Endometrial microvascular endothelial cells (primary cell): ENCODE measurements around the gene EXOC3L2. TPM values are rescaled to one million over a fixed set of nuclear protein-coding genes. Genes with fewer than 3 reads are reported as not detected.
"Not testable (repeated sequence)": the region's sequence is repeated elsewhere in the genome, so short reads cannot be mapped to it uniquely, and the experiment has no call there.

Experiments used
- in situ Hi-C: cut with HindIII; loops from 2 replicates; pipeline ENCODE4 v1.10.0; 2017; ENCODE audit warnings: low sequenced_read_pairs, low pct_unique_long_range_greater_than_20kb; ENCODE audit errors: inconsistent ontology term
- total RNA-seq: library from RNA; depleted of rRNA; stranded (reverse); fragments of >200 nt; gene quantifications from one replicate; pipeline ENCODE4 v1.2.3, GENCODE V29; 2015; ENCODE audit errors: inconsistent ontology term

The EXOC3L2 gene
- 2.5 TPM for total RNA-seq

- in situ Hi-C loops = no loop called here
These were observed at the start of gene EXOC3L2 for GRCh38 chr19:45245334-45245787. Gene EXOC3L2 (minus strand): TSS chr19:45245407. CDS start chr19:45239045, 6,362 bp downstream.

GRCh38 chr19:45294291-45295029 lies 49.3 kb upstream of the EXOC3L2 start:
- in situ Hi-C loops = no loop called here

GRCh38 chr19:45293682-45294081 lies 48.5 kb upstream of the EXOC3L2 start:
- in situ Hi-C loops = no loop called here

- in situ Hi-C loops = no loop called here
These were observed 46.6 kb upstream of the EXOC3L2 start for GRCh38 chr19:45291834-45292233.

GRCh38 chr19:45290381-45290931 lies 45.2 kb upstream of the EXOC3L2 start:
- in situ Hi-C loops = no loop called here

- in situ Hi-C loops = no loop called here
These were observed 38.3 kb upstream of the EXOC3L2 start for GRCh38 chr19:45283443-45284033.

GRCh38 chr19:45280471-45280961 lies 35.3 kb upstream of the EXOC3L2 start:
- in situ Hi-C loops = no loop called here

- in situ Hi-C loops = no loop called here
These were observed 34.5 kb upstream of the EXOC3L2 start for GRCh38 chr19:45279587-45280192.

- in situ Hi-C loops = no loop called here
These were observed 32.9 kb upstream of the EXOC3L2 start for GRCh38 chr19:45278087-45278486.

- in situ Hi-C loops = no loop called here
These were observed 31.1 kb upstream of the EXOC3L2 start for GRCh38 chr19:45276284-45276687.

GRCh38 chr19:45275370-45275971 lies 30.3 kb upstream of the EXOC3L2 start:
- in situ Hi-C loops = no loop called here

- in situ Hi-C loops = no loop called here
These were observed 28.3 kb upstream of the EXOC3L2 start for GRCh38 chr19:45273521-45273855.

GRCh38 chr19:45271735-45272108 lies 26.5 kb upstream of the EXOC3L2 start:
- in situ Hi-C loops = no loop called here

GRCh38 chr19:45271098-45271734 lies 26.0 kb upstream of the EXOC3L2 start:
- in situ Hi-C loops = no loop called here

- in situ Hi-C loops = not testable (repeated sequence)
These were observed 24.7 kb upstream of the EXOC3L2 start for GRCh38 chr19:45269939-45270338.

- in situ Hi-C loops = no loop called here
These were observed 22.1 kb upstream of the EXOC3L2 start for GRCh38 chr19:45267296-45267695.

GRCh38 chr19:45265375-45265774 lies 20.2 kb upstream of the EXOC3L2 start:
- in situ Hi-C loops = no loop called here

- in situ Hi-C loops = no loop called here
These were observed 19.6 kb upstream of the EXOC3L2 start for GRCh38 chr19:45264781-45265317.

GRCh38 chr19:45263013-45263412 lies 17.8 kb upstream of the EXOC3L2 start:
- in situ Hi-C loops = no loop called here
